Measurements from ENCODE around the gene CHRND.

CHRND gene

DNA sequence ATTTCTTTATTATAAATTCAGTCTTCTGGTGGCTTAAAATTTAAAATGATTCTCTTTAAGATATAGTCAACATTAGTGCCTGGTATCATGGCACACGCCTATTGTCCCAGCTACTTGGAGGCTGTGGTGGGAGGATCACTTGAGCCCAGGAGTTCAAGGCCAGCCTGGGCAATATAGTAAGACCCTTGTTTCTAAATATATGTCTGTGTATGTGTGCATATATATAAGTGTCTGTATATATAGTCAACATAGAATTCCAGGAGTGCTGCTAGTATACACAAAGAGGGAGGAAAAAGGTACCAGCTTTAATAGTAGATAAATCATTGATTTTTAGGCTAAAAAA lies 49.4 kb downstream of the CHRND start:
- no peak for DNase-seq (ENCODE audit: low read depth)

DNA sequence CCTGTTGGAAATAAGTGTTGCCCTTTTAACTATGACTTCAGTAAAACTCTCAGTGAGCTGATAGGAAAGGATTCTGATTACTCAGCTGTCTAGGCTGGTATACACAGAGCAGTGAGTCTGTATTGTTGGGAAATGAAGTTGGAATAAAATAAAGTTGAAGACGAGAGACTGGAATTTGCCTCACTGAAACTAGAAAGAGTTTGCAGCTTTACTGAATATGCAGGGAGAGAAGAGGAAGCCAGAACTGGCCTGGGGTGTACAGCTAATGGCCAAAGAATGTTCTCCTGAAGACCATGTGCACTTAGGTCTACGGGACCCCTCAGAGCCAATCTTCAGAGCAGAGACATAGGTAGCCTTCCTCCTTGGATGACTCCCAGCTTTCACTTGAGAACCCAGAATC lies 51.0 kb downstream of the CHRND start:
- DNase-seq (ENCODE audit: low read depth): no peak

DNA sequence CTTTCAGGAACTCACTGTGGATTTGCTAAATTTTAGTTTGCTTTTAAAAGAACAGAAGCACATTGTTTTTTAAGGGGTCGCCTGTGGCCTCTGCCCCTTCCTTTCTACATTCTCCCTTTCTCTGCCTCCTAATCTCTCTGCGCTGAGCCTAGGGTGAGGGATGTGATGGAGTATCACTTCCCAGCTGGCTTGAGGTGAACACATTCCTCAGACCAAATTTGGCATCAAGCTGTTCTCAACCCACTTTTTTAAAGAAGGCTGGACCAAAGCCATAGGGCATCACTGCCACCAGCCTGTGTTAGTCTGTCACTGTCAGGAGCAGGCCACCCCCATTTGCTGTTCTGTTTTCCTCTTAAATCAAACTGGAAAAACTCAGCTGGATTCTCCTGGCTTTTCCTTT lies 51.9 kb downstream of the CHRND start:
- no peak for DNase-seq (ENCODE audit: low read depth)

DNA sequence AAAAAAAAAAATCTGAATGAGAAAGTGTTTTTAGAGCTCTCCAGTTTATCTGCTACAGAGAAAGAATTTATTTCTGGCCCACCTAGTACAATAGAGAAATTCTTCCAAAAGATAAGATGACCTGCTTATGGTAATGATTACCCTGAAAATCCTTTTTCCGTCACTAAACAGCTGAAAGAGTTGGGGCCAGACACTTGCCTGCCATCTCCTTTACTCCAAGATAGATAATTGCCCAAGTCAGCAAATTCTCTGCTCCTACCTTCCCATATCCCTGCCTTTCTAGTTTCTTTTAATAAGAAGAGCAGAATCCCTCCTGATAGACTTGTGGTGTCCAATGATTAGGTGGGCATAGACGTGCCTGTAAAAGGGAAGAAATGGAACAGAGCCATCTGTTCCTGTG lies 52.7 kb downstream of the CHRND start:
- DNase-seq (ENCODE audit: low read depth): no peak

DNA sequence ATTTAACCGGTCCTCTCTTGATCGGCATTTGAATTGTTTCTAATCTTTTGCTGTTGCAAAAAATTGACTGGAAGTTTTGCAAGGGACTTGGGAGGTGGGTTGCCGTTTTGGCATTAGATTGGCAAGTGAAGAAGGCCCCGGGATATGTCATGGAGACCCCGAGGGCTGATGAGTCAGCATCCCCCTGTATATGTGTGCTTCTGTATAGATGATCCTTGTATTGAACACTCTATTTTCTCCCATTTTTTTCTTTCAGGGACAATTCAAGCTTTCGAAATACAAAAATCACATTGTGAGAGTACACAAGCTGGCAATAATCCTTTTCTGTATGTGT lies 54.7 kb downstream of the CHRND start:
- DNase-seq (ENCODE audit: low read depth): no peak

DNA sequence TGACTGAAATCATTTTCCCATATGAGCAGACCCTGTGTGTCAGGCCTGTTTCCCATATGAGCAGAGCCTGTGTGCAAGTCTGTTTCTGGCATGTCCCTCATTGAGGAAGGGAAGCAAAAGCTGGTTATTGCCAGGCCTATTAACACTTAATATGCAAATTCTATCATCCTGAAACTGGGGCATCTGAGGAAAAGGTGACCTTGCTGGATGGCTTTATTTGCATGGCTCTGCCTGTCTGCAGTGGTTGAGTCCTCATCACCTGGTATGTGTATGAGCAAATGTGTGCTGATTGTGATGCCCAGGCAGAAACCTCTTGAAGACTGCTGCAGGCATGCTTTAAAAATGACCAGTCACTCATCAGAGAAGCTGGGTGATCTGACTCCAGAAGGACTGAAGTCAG lies 55.8 kb downstream of the CHRND start:
- no peak for DNase-seq (ENCODE audit: low read depth)

DNA sequence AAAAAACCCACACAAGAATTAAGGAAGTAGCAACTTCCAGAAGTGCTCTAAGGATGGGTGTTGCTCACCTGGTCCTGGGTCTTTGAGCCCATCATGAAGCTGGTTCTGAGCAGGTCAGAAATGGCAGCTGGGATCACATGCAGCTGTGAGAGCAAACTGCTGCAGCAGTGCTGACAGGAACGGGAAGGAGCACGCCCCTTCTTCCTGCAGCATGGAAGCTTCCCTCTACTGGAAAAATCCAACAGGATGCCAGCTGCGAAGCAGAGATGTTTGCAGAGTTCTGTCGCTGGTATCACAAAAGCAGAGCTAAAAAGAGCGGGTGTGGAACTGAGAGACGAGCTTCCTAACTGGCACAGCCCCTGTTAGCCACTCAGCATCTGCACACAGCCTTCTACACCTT lies 58.3 kb downstream of the CHRND start:
- DNase-seq (ENCODE audit: low read depth): no peak

All from activated T-cell treated with anti-CD3 and anti-CD28 coated beads for 24 hours (primary cell).